Measurements from ENCODE around the gene PAGE5. TPM values are rescaled to one million over a fixed set of nuclear protein-coding genes. Genes with fewer than 3 reads are reported as not detected.

Gene PAGE5
- total and polyA plus RNA-seq, 4 donors = not detected

DNA sequence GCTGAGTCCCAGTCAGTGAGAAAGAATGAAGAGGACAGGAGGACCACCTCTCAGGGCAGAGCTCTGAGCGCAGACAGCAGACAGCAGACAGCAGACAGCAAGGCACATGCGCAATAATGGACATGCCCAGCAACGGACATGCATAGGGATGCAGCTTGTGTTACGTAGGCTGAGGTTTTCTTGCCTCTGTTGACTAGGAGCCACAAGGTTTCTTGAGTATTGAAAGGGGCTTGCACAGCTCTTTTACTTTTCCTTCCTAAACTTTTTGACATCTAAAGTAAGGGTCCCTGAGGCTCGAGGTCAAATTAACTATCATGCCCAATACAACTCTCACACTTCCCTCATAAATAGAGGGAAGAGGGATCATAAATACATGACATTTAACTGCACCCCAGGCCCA, 44.7 kb downstream of the PAGE5 start, which contains the start of gene PAGE3:
Gene PAGE3 (minus strand): TSS at position 101 of the 400 bp plus-strand sequence. CDS start 1,013 bp downstream, outside the sequence.
- Histone ChIP-seq H3K27ac (ENCODE audit: low read depth in 1 of 2, low read length in 1 of 2) (no peak within 1 kb of the TSS), H3K4me3 (no peak within 1 kb of the TSS), H3K36me3 (ENCODE audit: control insufficient read depth in 4 of 4, insufficient read depth in 4 of 4, low read length in 4 of 4) (no peaks in the 10 kb centered on the region), H3K9me3 (ENCODE audit: control insufficient read depth in 4 of 4, insufficient read depth in 3 of 4, low read length in 3 of 4) (peaks cover 0 to 4% (median 0%) of the 10 kb centered on the region in 4 donors), H3K27me3 (ENCODE audit: control insufficient read depth in 3 of 3, insufficient read depth in 3 of 3, low read length in 2 of 3) (no peaks in the 10 kb centered on the region), H3K9ac (ENCODE audit: insufficient read depth in 1 of 2, low read length in 2 of 2) (no peak within 1 kb of the TSS), H3K4me1 (ENCODE audit: control insufficient read depth in 5 of 5, insufficient read depth in 5 of 5, low read length in 5 of 5) (no peaks in the 10 kb centered on the region)
- no peak for DNase-seq
- 86 to 90% methylated on average over 5 of the region's 5 CpGs for WGBS, 2 donors
- ATAC-seq (ENCODE audit: insufficient read depth, low FRiP score) = no peak
- TF ChIP-seq, protein P1, sequence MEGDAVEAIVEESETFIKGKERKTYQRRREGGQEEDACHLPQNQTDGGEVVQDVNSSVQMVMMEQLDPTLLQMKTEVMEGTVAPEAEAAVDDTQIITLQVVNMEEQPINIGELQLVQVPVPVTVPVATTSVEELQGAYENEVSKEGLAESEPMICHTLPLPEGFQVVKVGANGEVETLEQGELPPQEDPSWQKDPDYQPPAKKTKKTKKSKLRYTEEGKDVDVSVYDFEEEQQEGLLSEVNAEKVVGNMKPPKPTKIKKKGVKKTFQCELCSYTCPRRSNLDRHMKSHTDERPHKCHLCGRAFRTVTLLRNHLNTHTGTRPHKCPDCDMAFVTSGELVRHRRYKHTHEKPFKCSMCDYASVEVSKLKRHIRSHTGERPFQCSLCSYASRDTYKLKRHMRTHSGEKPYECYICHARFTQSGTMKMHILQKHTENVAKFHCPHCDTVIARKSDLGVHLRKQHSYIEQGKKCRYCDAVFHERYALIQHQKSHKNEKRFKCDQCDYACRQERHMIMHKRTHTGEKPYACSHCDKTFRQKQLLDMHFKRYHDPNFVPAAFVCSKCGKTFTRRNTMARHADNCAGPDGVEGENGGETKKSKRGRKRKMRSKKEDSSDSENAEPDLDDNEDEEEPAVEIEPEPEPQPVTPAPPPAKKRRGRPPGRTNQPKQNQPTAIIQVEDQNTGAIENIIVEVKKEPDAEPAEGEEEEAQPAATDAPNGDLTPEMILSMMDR (IDR thresholded peaks at IDR 0.05; ENCODE audit: control extremely low read depth, extremely low read depth) = no peak

Other genes with a start within 250 kb of the PAGE5 start
- gene PFKFB1, start 226.2 kb upstream of the PAGE5 start, total RNA-seq = under 1 TPM; 0.17 to 0.34 TPM
- under 1 TPM; 0.06 to 0.14 TPM for gene PFKFB1, start 226.2 kb upstream of the PAGE5 start, polyA plus RNA-seq
- 10 to 100 TPM in 1 of 2 donors, 1 to 10 TPM in 1; 6.4 to 14.0 TPM for gene APEX2, start 220.0 kb upstream of the PAGE5 start, total RNA-seq
- 10 to 100 TPM in 1 of 2 donors, 1 to 10 TPM in 1; 6.2 to 15.4 TPM for gene APEX2, start 220.0 kb upstream of the PAGE5 start, polyA plus RNA-seq
- gene ALAS2, start 189.4 kb upstream of the PAGE5 start, total RNA-seq = 100 to 1,000 TPM in 1 of 2 donors, 1 to 10 TPM in 1; 2.8 to 111 TPM
- gene ALAS2, start 189.4 kb upstream of the PAGE5 start, polyA plus RNA-seq = under 1 TPM; 0.10 to 0.19 TPM
- gene PAGE2B, start 145.3 kb upstream of the PAGE5 start, total RNA-seq = not detected
- gene PAGE2B, start 145.3 kb upstream of the PAGE5 start, polyA plus RNA-seq = under 1 TPM in 1 of 2 donors, not detected in 1; 0.37 TPM
- gene PAGE2, start 131.3 kb upstream of the PAGE5 start, total RNA-seq = not detected
- not detected for gene PAGE2, start 131.3 kb upstream of the PAGE5 start, polyA plus RNA-seq
- gene PAGE3, start 44.6 kb downstream of the PAGE5 start, total RNA-seq = not detected
- gene PAGE3, start 44.6 kb downstream of the PAGE5 start, polyA plus RNA-seq = not detected
- gene MAGEH1, start 231.8 kb downstream of the PAGE5 start, total RNA-seq = 10 to 100 TPM; 22.3 to 63.3 TPM
- 10 to 100 TPM; 16.8 to 26.8 TPM for gene MAGEH1, start 231.8 kb downstream of the PAGE5 start, polyA plus RNA-seq

Data from lung (tissue), 12 donors.